ENCODE measurements around the gene NR1I2. TPM values are rescaled to one million over a fixed set of nuclear protein-coding genes. Genes with fewer than 3 reads are reported as not detected.

Gene NR1I2
- total and polyA plus RNA-seq, 5 experiments from 2014 or later, result 0.17 to 0.91 (median 0.42) TPM

DNA sequence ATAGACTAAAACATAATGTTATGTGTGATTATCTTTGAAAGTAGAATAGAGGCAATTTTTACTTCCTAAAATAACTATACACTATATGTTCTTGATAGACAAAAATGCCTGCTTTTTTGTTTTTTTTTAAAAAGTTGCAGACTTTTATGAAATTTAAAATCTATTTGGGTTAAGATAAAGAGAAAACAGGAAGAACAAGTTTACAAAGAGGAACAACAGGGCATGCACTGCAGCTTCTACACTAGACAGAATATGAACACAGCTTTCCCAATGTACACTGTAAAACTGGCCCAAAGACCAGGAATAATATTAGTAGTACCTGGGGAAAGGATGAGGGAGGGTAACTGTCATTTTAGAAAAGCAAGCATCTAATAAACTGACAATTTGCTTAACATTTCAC, 53.7 kb downstream of the NR1I2 start:
- no peak for ATAC-seq
- Mint-ChIP-seq H3K36me3 (peaks cover 0 to 45% (median 12%) of the 10 kb centered on the region in 3 donors), H3K27ac (peak overlapping the region in 2 of 10 donors; percentile 31 to 68)

DNA sequence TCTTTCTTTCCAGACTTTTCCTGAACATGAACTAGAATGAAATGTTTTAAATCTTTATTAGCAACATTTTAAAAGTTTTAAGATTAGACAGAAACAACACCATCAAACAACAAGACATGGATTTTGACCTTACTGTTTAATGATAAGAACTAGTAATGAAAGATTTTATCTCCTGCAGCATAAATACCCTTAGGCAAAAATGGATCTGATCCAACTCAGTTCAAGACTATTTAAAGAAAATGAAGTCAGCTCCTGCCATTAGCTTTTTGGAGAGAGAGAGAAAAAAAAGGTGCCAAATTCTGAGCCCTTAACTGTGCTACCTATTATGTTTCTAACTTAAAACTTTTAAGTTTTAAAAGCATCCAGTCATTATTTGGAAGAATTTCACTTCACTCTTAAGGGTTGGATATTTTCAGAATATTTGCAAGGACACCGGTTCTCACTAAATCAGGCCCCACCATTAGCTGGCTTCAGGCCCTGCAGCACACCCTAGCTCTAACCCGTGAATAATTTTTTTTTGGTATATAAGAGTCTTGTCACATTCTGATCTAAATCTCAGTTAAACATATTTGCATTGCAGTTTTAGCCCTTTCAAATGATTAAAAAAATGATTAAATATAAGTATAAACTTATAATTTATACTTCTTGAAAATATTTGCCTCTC, 60.0 kb downstream of the NR1I2 start:
- Mint-ChIP-seq H3K36me3 (peaks cover 7 to 73% (median 37%) of the 10 kb centered on the region in 3 donors), H3K9me3 (peaks cover 0 to 6% (median 0%) of the 10 kb centered on the region in 9 donors), H3K4me1 (peaks cover 8 to 16% (median 10%) of the 10 kb centered on the region in 4 donors), H3K27me3 (no peaks in the 10 kb centered on the region), H3K4me3 (no peak overlapping the region), H3K27ac (peak overlapping the region in 1 of 10 donors; percentile 60)
- no peak for ATAC-seq
- POLR2A ChIA-PET, result no interaction called here
- no peak for DNase-seq

More for the DNA sequence above, 53.7 kb downstream of the NR1I2 start:
- Mint-ChIP-seq H3K9me3 (no peaks in the 10 kb centered on the region), H3K27me3 (no peaks in the 10 kb centered on the region), H3K4me1 (peaks cover 1 to 13% (median 3%) of the 10 kb centered on the region in 4 donors), H3K4me3 (no peak overlapping the region)
- POLR2A ChIA-PET, result no interaction called here
- DNase-seq, result no peak

DNA sequence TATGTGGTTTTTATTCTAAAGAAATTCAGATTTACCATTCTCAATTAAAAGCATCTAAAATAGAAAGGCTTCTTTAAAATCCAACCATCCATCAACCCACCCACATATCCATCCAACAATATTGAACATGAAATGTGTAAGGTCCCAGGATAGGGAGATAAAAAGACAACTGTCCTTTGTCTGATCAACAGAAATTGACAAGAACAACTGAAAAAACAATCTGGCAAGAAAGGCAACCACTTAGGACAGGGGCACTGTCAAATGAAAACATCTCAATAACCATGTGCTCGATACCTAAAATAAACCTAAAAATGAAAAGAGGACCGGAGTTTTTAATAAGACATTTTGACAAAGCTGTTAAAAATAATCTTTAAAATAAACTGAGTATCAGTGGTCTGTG, 67.2 kb downstream of the NR1I2 start:
- POLR2A ChIA-PET, result no interaction called here
- Mint-ChIP-seq H3K4me1 (peaks cover 8 to 15% (median 13%) of the 10 kb centered on the region in 4 donors), H3K4me3 (no peak overlapping the region), H3K27me3 (no peaks in the 10 kb centered on the region), H3K9me3 (peaks cover 0 to 6% (median 0%) of the 10 kb centered on the region in 9 donors), H3K27ac (no peak overlapping the region), H3K36me3 (peaks cover 9 to 46% (median 40%) of the 10 kb centered on the region in 3 donors)
- no peak for DNase-seq
- ATAC-seq, result no peak

DNA sequence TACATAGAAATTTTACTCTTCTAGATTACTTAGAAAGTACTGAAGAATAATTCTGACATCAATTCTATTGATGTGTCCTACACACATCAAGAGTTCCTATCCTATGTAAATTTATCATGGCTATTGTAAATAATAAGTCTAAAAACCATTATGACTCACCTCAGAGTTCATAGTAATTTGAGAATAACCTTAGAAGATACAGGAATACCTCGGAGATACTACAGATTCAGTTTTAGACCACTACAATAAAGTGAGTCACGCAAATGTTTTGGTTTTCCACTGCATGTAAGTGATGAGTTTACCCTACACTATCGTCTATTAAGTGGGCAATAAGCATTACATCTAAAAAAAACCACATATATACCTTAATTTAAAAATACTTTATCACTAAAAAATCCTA, 74.8 kb downstream of the NR1I2 start:
- H3K9me3 Mint-ChIP-seq, result peaks cover 0 to 14% (median 8%) of the 10 kb centered on the region in 9 donors
- H3K4me1 Mint-ChIP-seq, result peaks cover 0 to 11% (median 2%) of the 10 kb centered on the region in 4 donors
- POLR2A ChIA-PET, result no interaction called here
- H3K36me3 Mint-ChIP-seq, result peaks cover 27 to 68% (median 62%) of the 10 kb centered on the region in 3 donors
- ATAC-seq, result no peak
- H3K27ac Mint-ChIP-seq, result no peak overlapping the region
- no peak overlapping the region for H3K4me3 Mint-ChIP-seq
- no peaks in the 10 kb centered on the region for H3K27me3 Mint-ChIP-seq
- no peak for DNase-seq

DNA sequence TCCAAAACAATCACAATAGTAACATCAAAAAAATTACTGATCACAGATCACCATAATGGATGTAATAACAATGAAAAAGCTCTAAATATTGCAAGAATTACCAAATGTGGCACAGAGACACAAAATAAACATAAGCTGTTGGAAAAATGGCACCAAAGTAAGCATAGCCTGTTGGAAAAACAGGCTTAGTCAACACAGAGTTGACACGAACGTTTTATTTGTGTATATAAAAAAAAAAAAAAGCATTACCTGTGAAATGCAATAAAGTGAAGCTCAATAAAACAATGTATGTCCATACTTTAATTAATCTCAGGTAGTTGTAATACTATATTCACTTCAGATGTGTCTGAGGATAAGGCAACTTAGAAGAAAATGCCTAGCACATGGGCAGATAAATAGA, 77.1 kb downstream of the NR1I2 start:
- Mint-ChIP-seq H3K9me3 (peaks cover 0 to 14% (median 8%) of the 10 kb centered on the region in 9 donors), H3K27ac (no peak overlapping the region), H3K27me3 (no peaks in the 10 kb centered on the region), H3K4me1 (peaks cover 0 to 11% (median 2%) of the 10 kb centered on the region in 4 donors), H3K36me3 (peaks cover 39 to 81% (median 73%) of the 10 kb centered on the region in 3 donors), H3K4me3 (no peak overlapping the region)
- ATAC-seq, result no peak
- no peak for DNase-seq
- POLR2A ChIA-PET, result interaction anchor here (0.6 kb wide), 1 partner anchor 1776 kb away, joined by 6 read pairs; no protein-coding TSS in a partner anchor

DNA sequence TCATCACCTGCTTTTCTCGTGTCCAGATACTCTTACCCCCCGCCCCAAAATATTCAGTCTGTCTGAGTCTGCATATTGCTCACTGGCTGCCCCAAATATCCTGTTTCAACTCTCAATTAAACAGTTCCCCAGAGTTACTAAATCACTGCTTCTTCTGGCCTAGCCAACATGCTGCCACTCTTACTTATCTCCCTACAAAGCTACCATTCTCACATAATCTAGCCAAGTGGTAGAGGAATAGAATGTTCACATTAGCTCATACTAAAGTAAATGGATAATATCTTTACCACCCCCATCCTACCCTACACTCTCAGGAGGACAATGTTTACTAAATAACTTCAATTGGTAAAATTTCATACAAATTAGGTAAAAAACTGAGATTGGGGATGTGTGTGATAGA, 77.8 kb downstream of the NR1I2 start:
- peaks cover 0 to 12% (median 8%) of the 10 kb centered on the region in 9 donors for H3K9me3 Mint-ChIP-seq

DNA sequence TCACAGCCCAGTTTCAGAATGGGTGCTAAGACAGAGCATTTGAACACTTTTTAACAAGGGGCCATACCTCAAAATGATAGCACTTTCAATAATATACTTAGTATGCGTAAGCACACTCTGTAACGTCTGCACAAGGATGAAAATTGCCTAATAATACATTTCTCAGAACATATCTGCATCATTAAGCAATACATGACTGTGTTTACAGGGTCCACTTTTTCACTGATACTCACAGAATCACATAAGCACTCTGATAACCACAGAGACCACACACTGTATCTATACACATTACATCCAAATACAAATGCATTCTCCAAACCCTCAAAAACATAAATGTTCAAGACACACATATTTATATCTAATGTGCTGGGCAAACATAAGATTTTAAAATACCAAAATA, 79.8 kb downstream of the NR1I2 start:
- H3K27me3 Mint-ChIP-seq, result no peaks in the 10 kb centered on the region
- no peak for ATAC-seq
- peaks cover 0 to 11% (median 5%) of the 10 kb centered on the region in 9 donors for H3K9me3 Mint-ChIP-seq
- H3K36me3 Mint-ChIP-seq, result peaks cover 32 to 82% (median 64%) of the 10 kb centered on the region in 3 donors
- peaks cover 0 to 5% (median 2%) of the 10 kb centered on the region in 4 donors for H3K4me1 Mint-ChIP-seq
- no peak overlapping the region for H3K4me3 Mint-ChIP-seq
- POLR2A ChIA-PET, result no interaction called here
- DNase-seq, result no peak
- no peak overlapping the region for H3K27ac Mint-ChIP-seq

More for the DNA sequence above, 77.8 kb downstream of the NR1I2 start:
- Mint-ChIP-seq H3K27ac (peak overlapping the region in 1 of 10 donors; percentile 2), H3K4me3 (no peak overlapping the region), H3K4me1 (peaks cover 0 to 9% (median 2%) of the 10 kb centered on the region in 4 donors), H3K36me3 (peaks cover 39 to 81% (median 69%) of the 10 kb centered on the region in 3 donors), H3K27me3 (no peaks in the 10 kb centered on the region)
- POLR2A ChIA-PET, result no interaction called here
- DNase-seq, result no peak
- ATAC-seq, result no peak

DNA sequence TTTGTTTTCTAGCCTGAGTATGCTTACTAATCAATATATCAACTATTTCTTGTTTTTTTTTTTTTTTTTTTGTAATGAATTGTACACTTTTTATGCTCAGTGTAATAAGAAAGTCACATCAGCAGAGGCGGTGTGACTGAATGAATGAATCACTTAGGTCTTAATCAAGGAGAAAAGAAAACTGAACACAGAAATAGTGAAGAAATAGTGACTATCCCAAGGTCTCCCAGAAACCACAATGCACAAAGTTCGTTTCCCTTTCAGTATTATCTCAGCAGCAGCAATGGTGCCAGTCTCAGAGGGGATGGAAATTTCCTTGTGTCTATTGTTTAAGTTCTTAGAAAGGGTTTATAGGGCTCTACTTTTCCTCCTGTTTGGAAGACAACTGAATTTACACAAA, 80.7 kb downstream of the NR1I2 start:
- Mint-ChIP-seq H3K4me1 (peaks cover 0 to 5% (median 2%) of the 10 kb centered on the region in 4 donors), H3K4me3 (no peak overlapping the region), H3K27ac (no peak overlapping the region), H3K9me3 (peaks cover 0 to 10% (median 3%) of the 10 kb centered on the region in 9 donors), H3K27me3 (no peaks in the 10 kb centered on the region), H3K36me3 (peaks cover 26 to 77% (median 59%) of the 10 kb centered on the region in 3 donors)
- no peak for DNase-seq
- no peak for ATAC-seq
- POLR2A ChIA-PET, result no interaction called here

DNA sequence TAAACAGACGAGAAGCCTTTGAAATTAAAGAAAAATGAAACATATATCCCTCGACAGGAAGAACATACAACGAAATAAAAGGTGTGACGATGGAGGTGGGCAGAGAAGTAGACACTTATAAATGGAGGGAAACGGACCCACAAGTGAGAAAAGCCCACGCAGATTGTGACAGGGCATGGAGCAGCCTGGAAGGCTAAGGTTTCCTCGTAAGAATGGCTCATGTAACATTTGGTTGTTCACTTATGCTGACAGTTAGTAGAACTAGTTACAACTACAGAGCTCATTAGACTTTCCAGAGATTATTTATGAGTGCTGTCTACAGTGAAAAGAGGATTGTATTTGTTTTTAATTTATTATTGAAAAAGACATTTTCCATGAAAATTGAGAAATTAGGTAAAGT, 82.6 kb downstream of the NR1I2 start:
- peaks cover 0 to 5% (median 0%) of the 10 kb centered on the region in 9 donors for H3K9me3 Mint-ChIP-seq
- DNase-seq (no peak), ATAC-seq (no peak)
- POLR2A ChIA-PET, result no interaction called here
- H3K27me3 Mint-ChIP-seq, result no peaks in the 10 kb centered on the region
- H3K4me3 Mint-ChIP-seq, result no peak overlapping the region
- peaks cover 16 to 68% (median 46%) of the 10 kb centered on the region in 3 donors for H3K36me3 Mint-ChIP-seq
- peaks cover 0 to 9% (median 6%) of the 10 kb centered on the region in 4 donors for H3K4me1 Mint-ChIP-seq
- peak overlapping the region in 1 of 10 donors; percentile 39 for H3K27ac Mint-ChIP-seq

Other genes starting within 250 kb of the NR1I2 start
- gene CD80, start 222.5 kb upstream of the NR1I2 start, total RNA-seq, result under 1 TPM in 1 of 2 experiments, not detected in 1; 0.16 TPM
- gene CD80, start 222.5 kb upstream of the NR1I2 start, polyA plus RNA-seq, result not detected
- 1 to 10 TPM; 1.5 to 2.6 TPM for gene ADPRH, start 202.6 kb upstream of the NR1I2 start, total RNA-seq
- gene ADPRH, start 202.6 kb upstream of the NR1I2 start, polyA plus RNA-seq, result under 1 TPM; 0.15 to 0.57 (median 0.28) TPM
- gene PLA1A, start 184.2 kb upstream of the NR1I2 start, total RNA-seq, result not detected
- not detected for gene PLA1A, start 184.2 kb upstream of the NR1I2 start, polyA plus RNA-seq
- gene POPDC2, start 121.5 kb upstream of the NR1I2 start, total RNA-seq, result 1 to 10 TPM; 4.6 to 8.4 TPM
- gene POPDC2, start 121.5 kb upstream of the NR1I2 start, polyA plus RNA-seq, result 1 to 10 TPM; 1.1 to 2.6 (median 1.4) TPM
- 10 to 100 TPM; 28.8 to 30.6 TPM for gene COX17, start 104.7 kb upstream of the NR1I2 start, total RNA-seq
- 10 to 100 TPM; 53.2 to 57.6 (median 56.4) TPM for gene COX17, start 104.7 kb upstream of the NR1I2 start, polyA plus RNA-seq
- gene CFAP91, start 79.1 kb upstream of the NR1I2 start, total RNA-seq, result under 1 TPM in 1 of 2 experiments, not detected in 1; 0.25 TPM
- not detected for gene CFAP91, start 79.1 kb upstream of the NR1I2 start, polyA plus RNA-seq

All from naive thymus-derived CD8-positive, alpha-beta T cell (primary cell).